ENCODE data around the gene ETV3. TPM values are rescaled to one million over a fixed set of nuclear protein-coding genes. Genes with fewer than 3 reads are reported as not detected.

Gene ETV3
- total RNA-seq, 4 donors from 2014 or later = 81.2 to 117 (median 91.0) TPM

- no peak overlapping the region for H3K4me3 ChIP-seq (ENCODE audit: low read depth, poor library complexity, severe bottlenecking)
- TF ChIP-seq POLR2A (IDR thresholded peaks at IDR 0.05) = no peak
- TF ChIP-seq CTCF (IDR thresholded peaks at IDR 0.05) = no peak
- no peak for DNase-seq (ENCODE audit: low spot score in 2 of 2)
- WGBS, 2 donors = 76 to 89% methylated on average over 5 of the region's 5 CpGs
- intact Hi-C loops (cut with DNase I; ENCODE audit: low total_unique reads) = no loop called here
These were observed 53.5 kb downstream of the ETV3 start for GRCh38 chr1:157084720-157085119.

GRCh38 chr1:157081707-157082106 lies 56.5 kb downstream of the ETV3 start:
- H3K4me3 ChIP-seq (ENCODE audit: low read depth, poor library complexity, severe bottlenecking) = no peak overlapping the region
- intact Hi-C loops (cut with DNase I; ENCODE audit: low total_unique reads) = no loop called here
- no peak for TF ChIP-seq CTCF (IDR thresholded peaks at IDR 0.05)
- no peak for TF ChIP-seq POLR2A (IDR thresholded peaks at IDR 0.05)
- no peak for DNase-seq (ENCODE audit: low spot score in 2 of 2)
- 58 to 65% methylated on average over 5 of the region's 5 CpGs for WGBS, 2 donors

GRCh38 chr1:157080714-157081113 lies 57.5 kb downstream of the ETV3 start:
- 88 to 89% methylated on average over 10 of the region's 10 CpGs for WGBS, 2 donors
- DNase-seq (ENCODE audit: low spot score in 2 of 2) = no peak
- H3K4me3 ChIP-seq (ENCODE audit: low read depth, poor library complexity, severe bottlenecking) = no peak overlapping the region
- intact Hi-C loops (cut with DNase I; ENCODE audit: low total_unique reads) = no loop called here
- TF ChIP-seq POLR2A (IDR thresholded peaks at IDR 0.05) (no peak), CTCF (IDR thresholded peaks at IDR 0.05) (no peak)

- intact Hi-C loops (cut with DNase I; ENCODE audit: low total_unique reads) = no loop called here
- 89 to 92% methylated on average over 1 of the region's 1 CpG for WGBS, 2 donors
- no peak for DNase-seq (ENCODE audit: low spot score in 2 of 2)
- TF ChIP-seq CTCF (IDR thresholded peaks at IDR 0.05) (no peak), POLR2A (IDR thresholded peaks at IDR 0.05) (no peak)
- no peak overlapping the region for H3K4me3 ChIP-seq (ENCODE audit: low read depth, poor library complexity, severe bottlenecking)
These were observed 60.8 kb downstream of the ETV3 start for GRCh38 chr1:157077394-157077793.

DNA sequence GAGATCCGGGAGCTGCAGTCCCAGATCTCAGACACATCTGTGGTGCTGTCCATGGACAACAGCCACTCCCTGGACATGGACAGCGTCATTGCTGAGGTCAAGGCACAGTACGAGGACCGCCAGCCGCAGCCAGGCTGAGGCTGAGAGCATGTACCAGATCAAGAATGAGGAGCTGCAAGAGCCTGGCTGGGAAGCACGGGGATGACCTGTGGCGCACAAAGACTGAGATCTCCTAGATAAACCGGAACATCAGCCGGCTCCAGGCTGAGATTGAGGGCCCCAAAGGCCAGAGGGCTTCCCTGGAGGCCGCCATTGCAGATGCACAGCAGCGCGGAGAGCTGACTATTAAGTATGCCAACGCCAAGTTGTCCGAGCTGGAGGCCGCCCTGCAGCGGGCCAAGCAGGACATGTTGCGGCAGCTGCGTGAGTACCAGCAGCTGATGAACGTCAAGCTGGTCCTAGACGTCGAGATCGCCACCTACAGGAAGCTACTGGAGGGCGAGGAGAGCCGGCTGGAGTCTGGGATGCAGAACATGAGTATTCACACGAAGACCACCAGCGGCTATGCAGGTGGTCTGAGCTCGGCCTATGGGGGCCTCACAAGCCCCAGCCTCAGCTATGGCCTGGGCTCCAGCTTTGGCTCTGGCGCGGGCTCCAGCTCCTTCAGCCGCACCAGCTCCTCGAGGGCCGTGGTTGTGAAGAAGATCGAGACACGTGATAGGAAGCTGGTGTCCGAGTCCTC lies 64.1 kb downstream of the ETV3 start:
- intact Hi-C loops (cut with DNase I; ENCODE audit: low total_unique reads) = no loop called here
- WGBS, 2 donors = 20 to 31% methylated on average over 18 to 33 of the region's 35 CpGs
- peak; percentile 60 to 90 for DNase-seq (ENCODE audit: low spot score in 2 of 2)
- no peak overlapping the region for H3K4me3 ChIP-seq (ENCODE audit: low read depth, poor library complexity, severe bottlenecking)
- peak in 1 of 3 donors; percentile 52 for TF ChIP-seq CTCF (IDR thresholded peaks at IDR 0.05)
- no peak for TF ChIP-seq POLR2A (IDR thresholded peaks at IDR 0.05)

Other genes with a start within 250 kb of the ETV3 start
- 10 to 100 TPM in 1 of 4 donors, 1 to 10 TPM in 3; 2.1 to 10.2 (median 6.6) TPM for gene PEAR1, start 244.7 kb downstream of the ETV3 start, total RNA-seq
- gene LRRC71, start 217.8 kb downstream of the ETV3 start, total RNA-seq = not detected
- 10 to 100 TPM; 16.3 to 30.9 (median 27.3) TPM for gene ARHGEF11, start 92.7 kb downstream of the ETV3 start, total RNA-seq
- not detected for gene ETV3L, start 38.6 kb downstream of the ETV3 start, total RNA-seq